Fibroblast of upper back skin (primary cell): Measurements from ENCODE around the gene MRPL14.

Source experiments
- DNase-seq: peaks from one replicate; pipeline ENCODE4 v3.0.0-alpha.2; 2013

The MRPL14 gene

DNA sequence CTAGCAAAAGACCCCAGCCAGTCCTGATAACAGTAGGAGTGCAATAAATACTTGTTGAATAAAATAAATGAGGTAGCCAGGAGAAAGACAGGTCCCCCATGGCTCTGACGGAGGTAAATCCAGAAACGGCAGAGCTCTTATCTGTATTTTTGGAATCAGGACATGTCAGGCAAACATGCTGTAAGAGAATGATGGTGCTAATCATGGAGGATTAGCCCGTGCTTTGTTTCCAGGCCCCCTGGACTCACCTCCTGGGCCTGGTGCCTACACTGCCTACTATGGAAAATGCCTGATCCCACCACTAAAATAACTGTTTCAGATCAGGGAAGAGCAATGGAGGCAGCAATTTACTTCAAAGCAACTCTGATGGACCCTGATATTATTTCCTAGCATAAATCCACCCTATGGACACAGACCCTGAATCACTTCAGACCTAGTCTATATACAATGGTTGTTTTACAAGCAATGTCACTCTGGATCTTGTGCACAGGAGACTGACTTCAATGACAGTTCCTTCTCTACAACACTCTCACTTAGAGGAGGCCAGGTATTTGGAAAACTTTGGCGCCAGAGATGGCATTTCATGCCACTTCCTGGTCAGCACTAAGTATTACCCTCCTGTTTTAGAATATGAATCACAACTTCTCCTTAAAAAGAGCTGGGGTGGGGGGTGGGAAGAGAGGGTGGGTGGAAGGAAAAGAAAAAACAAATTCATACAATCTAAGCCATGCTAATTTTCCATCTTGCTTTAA, 6.4 kb downstream of the MRPL14 start:
- no peak for DNase-seq

- no peak for DNase-seq
These were observed 7.5 kb downstream of the MRPL14 start for GRCh38 chr6:44119704-44120262.

DNA sequence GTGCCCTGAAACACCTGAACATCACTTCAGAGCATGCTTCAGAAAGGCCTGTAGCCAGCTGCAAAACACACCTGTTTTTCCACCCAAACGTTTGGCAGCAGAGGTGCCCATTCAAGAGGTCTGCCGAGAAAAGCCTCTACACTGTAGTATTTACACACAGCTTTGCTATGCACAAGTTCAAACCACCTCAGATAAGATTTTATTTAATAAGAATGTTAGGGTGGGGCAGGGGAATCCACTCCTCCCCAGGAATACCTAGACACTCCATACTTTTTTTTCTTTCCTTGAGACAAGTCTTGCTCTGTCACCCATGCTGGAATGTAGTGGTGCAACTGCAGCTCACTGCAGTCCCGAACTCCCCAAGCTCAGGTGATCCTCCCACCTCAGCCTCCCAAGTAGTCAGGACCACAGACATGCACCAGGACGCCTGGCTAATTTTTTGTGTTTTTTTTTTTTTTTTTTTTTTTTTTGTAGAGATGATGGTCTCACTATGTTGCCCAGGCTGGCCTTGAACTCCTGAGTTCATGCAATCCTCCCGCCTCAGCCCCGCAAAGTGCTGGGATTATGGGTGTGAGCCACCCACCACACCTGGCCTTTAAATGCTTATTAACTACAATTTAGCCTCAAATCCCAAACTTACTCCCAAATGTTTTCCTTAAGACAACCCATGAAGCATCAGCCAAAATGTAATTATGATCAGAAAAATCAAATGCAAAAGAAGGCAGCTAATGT, 9.7 kb downstream of the MRPL14 start:
- no peak for DNase-seq

DNA sequence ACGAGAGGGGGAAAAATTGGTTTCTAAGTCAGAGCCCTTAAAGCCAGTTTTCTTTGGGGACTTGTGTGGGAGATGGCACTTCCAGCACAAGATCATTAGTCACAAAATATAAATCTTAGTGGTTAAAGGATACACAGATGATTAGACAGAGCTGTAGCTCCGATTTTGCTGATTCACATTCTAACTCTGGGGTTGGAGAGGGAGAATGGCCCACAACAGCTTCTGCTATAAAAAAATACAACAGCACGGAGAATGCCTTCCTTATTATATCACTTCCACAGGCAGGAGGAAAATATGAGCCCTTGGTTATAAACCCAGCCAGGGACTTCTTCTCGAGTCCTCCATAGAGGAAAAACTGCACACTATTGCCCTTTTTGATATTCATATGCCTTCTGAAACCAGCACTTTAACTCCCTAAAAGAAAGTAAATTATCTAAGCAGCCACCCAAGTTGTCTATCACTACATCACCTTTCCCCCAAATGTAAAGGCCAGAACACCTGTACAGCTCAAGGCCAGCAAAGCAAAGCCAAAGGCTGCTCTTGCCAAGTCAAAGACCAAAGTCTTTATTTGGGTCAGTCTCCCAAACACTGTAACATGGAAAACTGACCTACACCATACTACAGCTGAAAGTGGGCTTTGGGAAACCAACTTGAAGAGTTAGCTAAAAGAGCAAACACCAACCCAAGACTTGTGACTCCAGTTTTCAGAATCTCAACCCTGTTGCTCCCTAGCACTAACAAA, 10.4 kb downstream of the MRPL14 start:
- peak; percentile 85 for DNase-seq

- DNase-seq = peak; percentile 46
These were observed 11.4 kb downstream of the MRPL14 start for GRCh38 chr6:44115866-44116265.

GRCh38 chr6:44113414-44113813, 13.8 kb downstream of the MRPL14 start:
- DNase-seq = no peak

DNA sequence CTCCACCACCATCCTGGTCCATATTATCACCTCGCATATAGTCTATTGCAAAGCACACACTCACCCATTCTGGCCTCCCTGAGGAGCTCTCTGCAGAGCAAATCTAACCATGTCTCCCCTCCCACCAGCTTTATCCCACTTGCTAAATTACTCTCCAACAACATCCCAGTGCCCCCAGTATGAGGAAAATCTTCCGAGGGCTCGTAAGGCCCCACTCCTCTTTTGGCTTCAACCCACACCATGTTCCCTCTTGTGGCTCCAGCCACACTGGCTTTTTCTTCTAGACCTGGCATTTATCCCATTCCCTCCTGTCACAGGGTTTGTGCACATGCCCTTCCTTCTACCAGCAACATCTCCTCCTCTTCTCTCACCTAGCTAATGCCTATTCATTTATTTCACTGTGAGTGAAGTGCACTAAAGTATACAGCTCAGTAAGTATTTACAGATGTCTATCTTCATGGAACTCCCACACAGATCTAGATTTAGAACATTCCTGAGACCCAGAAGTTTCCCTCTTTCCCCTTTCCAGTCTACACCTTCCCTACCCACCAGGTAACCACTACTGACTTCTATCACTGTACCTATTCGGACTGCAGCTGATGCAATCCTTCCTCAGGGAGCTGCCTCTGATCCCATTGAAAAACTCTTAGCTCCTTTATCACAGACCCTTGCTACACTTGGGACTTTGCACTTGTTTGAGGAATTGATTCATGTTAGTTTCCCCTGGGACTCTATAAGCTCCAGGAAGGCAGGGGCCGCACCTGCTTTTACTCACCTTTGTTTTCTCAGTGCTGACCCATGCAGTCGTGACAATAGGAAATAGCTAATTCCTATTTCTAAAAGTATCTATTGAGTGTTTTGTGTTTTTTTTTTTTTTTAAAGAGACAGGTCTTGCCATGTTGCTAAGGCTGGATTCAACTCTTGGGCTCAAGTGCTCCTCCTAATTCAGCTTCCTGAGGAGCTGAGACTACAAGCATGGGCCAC, 15.5 kb downstream of the MRPL14 start:
- DNase-seq = no peak

DNA sequence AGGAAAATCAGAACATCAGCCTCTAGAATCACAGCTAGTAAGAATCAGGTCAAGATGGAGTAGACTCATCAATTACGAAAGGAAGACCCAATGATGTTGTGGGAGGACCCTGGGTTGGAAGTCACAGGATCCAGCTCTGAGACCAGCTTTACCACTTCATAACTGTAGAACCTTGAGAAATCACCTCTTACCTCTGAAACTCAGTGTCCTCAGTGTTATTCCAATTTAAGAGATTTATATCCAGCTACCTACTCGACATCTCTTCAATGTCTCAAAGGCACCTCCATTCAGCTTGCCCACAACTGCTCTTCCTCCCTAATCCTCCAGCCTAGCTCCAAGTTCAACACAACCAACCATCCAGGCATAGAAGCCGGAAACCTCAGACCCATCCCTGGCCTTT, 16.3 kb downstream of the MRPL14 start:
- no peak for DNase-seq

DNA sequence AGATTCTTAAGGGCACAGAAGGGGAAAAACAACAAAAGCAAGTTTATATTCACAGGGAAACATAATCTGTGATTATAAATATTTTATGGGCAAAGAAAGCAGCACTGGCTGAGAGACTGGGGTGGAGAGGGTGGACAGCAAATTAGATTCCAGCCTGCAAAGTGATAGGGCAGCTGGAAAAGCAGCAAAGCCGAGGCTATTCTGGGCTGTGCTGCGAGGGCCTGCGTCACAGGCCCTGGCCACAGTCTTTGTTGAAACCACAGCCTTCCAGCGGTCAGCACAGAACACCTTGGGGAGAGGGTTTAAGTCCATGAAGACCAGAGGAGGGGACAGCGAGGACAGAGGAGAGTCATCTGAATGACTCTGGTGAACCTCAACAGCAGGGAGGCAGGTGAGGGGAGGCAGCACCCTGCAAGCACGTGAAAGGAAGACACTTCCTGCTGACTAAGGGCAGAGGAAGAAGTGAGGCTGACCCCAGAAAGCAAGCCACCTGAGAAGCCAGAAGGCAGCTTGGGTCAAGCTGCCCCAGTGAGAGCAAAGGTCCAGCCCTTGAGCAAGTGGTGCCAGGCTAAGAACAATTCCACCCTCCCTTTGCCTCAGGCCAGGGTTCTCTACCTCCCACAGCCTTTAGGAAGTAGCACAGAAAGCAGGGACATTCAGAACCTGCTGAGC, 17.1 kb downstream of the MRPL14 start:
- DNase-seq = no peak

GRCh38 chr6:44109212-44109611, 18.0 kb downstream of the MRPL14 start:
- no peak for DNase-seq

DNA sequence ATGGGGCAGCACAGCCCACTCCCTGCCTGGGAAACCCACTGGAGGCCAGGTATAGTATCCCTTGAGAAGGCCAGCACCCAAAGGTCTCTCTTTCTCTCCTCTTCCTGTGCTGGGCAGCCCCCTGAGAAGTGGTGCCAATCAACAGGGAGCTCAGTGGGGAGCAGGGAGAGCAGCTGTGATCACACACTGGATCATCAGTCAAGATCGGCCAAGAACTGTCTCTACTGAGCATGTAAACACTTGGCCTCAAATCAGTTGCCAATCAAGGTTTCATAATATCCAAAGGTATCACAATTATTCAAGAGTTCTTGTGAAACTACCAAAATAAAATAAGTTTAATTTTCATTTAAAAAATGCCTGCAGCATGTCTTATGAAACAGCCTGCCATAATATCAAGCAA, 18.8 kb downstream of the MRPL14 start:
- no peak for DNase-seq

DNA sequence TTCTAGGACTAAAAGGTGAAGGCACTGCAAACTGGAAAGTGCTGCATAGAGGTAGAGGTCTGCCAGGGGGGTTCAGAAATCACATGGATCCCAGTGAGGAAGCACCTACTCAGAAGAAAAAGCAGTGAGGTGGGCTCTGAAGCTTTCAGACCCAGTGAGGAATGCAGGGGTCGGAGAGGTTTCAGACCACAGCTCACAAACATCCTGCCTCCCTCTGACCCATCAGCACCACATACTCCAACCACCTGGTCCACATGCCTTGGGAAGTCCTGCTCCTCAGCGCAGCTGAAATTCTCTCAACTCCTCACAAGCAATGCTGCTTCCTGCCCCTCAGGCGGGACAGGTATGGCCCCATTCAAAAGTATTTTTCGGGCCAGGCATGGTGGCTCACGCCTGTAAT, 20.2 kb downstream of the MRPL14 start:
- DNase-seq = no peak

DNA sequence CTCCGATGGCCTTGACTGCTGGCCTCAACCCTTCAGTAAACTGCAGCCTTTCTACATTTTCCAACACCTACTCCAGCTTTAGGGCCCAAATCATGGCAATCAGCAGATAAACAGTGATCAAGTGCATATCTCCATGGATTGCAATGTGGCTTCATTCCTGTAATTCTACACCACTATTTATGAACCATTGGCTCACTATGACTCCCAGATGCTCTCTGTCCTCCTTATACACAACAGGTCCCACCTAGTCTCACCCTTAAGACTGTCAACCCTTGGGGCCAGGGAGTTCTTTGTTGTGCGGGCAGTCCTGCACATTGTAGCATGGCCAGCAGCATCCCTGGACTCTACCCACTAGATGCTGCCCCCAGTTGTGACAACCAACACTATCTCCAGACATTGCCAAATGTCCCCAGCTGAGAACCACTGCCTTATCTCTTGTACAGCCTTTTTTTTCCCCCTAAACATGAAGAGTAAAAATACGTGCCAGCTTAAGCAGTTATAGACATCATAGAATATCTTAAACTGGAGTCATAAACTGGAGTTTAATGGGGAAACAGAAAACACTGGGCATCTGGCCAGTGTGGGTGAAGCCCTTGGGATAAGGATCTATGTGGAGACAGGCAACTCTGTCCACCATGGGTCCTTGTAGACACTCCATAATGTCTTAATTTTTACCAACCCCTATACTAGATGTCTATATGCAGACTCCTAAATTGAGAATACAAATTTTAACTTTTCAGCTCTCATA, 21.1 kb downstream of the MRPL14 start:
- DNase-seq = no peak

DNA sequence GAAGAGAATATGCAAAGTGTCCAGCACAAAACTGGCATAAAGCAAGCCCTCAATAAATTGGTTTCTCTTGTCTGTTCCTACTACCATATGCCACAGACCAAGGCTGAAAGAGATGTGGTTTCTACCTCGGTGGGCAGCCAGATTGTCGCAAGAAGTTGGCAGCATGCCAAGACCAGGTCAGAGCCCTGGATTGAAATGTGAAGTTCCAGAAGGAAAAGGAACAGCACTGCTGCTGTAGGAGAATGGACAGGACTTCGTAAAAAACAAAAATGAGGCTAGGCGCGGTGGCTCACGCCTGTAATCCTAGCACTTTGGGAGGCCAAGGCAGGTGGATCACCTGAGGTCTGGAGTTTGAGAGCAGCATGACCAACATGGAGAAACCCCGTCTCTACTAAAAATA, 22.1 kb downstream of the MRPL14 start:
- no peak for DNase-seq

DNA sequence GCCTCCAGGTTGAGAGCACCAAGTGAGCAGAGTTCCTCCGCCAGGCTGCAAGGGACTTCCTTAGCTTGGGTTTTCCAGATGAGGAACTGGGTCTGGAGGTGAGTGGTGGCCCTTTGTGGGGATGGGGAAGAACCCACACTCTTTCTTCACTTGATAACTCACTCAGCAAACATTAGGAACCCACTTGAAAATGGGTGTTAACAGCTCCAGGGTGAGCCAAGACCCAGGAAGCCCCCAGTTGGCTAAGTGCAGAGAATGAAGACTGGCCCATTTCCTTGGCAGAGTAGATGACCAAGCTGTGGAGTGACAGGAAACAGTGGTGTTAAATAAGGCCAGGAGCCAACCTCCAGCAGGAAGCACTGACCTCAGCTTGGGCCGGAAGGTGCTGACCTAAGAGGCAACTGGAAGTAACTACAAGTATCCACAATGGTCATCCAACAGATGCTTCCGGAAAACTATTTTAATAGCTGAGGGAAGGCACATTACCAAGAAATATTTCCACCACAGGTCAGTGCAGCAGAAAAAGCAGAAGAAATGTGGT, 22.7 kb downstream of the MRPL14 start:
- DNase-seq = no peak

GRCh38 chr6:44102527-44102926, 24.7 kb downstream of the MRPL14 start:
- no peak for DNase-seq

GRCh38 chr6:44101832-44102231, 25.4 kb downstream of the MRPL14 start:
- DNase-seq = no peak

- DNase-seq = peak; percentile 22
These were observed 27.1 kb downstream of the MRPL14 start for GRCh38 chr6:44100088-44100550.

DNA sequence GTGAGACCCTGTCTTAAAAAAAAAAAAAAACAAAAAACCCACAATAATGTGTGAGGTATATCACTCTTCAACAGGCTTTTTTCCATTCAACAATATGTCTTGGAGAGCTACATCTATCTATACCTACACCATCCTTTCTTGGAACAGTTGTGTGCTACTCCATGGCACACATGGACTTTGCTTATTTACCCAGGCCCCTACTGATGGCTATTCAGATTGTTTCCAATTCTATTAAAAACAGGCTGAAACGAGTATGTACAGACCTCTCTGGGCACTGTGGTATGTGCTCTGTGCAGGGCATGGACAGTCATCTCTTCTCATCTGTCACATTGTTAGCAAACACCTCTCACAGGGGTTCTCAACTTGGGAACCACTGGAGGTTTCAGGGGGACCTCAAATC, 28.1 kb downstream of the MRPL14 start:
- DNase-seq = no peak

- DNase-seq = no peak
These were observed 29.4 kb downstream of the MRPL14 start for GRCh38 chr6:44097782-44098317.
